NCI-H345 (cell line): ENCODE results near the gene CNTN1.

ENCODE experiments used
- DNase-seq: peaks from one replicate; lab custom pipeline; 2025; lab: John Stamatoyannopoulos, UW

The CNTN1 gene

DNA sequence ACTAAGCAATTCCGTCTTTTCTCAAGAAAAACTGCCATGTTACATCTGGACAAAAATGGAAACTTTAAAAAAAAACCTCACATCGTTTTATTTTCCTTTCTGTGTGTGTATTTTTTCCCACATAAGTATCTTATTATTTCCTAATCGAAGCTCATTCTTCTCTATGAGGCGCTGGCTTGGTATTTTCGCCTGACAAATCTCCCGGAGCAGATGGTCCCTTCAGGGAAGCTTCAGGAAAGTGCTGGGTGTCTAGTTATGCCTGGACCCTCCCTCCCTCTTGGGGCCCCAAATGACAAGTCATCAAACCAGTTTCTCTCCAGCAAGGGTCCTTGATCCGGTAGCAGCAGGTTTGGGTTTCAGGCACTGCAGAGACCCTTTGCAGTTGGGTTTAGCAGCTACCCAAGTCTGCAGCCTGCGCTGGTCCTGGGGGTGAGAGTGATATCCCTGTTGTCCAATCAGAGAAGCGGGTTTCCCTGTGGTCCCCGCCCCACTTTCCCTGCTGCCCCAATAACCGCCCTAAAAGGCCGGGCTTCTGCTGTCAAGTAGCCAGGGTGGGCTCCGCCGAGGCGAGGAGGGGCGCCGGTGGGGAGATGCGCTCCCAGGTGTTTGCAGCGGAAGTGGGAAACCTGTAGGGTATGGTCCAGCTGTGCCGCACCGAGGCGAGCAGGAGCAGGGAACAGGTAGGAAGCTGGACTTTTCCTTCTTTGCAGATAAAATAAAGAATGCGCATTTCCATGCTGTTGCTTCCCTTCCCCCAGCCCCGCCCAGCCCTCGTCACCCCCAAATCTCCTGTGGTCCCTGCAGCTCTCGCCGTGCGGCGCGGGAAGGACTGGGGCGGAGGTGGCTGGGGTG, at the start of gene CNTN1:
Gene CNTN1 (plus strand): TSS at position 527 of the 852 bp plus-strand sequence.
- peak; percentile 94 for DNase-seq

GRCh38 chr12:40643506-40643905, 48.7 kb upstream of the CNTN1 start:
- DNase-seq = no peak

DNA sequence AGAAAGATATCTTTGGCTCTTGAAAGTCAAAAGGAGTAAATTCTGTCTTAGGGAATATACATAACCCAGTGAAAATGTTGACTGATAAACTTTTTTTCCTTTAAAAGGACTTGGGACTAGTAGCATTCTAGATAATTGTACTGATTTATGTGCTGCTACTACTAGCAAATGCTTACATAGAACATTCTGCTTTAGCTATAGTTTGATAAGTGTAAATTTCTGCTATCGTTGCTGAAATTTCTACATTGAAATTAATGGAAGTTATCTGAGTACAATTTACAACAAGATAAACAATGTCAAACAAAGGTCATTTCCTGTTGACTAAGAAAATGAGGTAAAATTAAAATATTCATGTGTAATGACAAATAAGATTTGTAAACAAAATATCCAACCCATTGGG, 48.3 kb upstream of the CNTN1 start:
- DNase-seq = no peak

DNA sequence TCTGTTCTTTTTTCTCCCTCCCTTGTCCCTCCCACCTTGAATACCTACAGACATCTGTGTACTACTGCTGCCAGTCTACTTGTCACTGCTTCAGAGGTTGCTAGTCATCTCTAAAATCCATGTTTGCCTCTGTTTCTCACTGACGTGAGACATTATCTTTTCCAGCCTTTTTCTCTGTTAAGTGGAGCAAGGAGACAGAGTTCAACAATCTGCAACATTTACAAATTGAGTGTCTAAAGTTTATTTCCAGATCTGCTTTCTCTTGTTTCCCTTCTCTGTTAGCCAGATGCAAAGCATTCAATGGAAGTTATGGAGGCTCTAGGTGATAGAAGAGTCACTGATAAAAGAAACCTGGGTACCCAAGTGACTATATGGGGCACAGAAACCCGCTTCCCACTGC, 47.5 kb upstream of the CNTN1 start:
- DNase-seq = no peak

DNA sequence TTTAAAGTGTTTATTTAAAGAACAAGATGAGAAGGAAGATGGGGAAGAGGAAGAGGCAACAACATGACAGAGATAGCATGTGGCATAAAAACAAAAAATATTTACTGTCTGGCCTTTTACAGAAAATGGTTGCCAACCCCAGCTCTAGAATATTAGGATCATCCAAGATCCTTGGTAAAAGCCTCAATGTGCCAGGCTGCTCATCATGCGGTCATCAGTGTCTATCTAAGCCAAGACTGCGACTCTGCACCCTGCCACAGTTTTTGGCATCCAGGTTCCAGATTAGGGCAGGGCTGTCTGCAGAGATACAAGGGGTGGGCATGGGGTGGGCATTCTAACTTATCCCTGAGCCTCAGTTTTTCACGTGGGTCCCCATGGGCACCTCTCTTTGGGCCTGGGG, 46.9 kb upstream of the CNTN1 start:
- no peak for DNase-seq

DNA sequence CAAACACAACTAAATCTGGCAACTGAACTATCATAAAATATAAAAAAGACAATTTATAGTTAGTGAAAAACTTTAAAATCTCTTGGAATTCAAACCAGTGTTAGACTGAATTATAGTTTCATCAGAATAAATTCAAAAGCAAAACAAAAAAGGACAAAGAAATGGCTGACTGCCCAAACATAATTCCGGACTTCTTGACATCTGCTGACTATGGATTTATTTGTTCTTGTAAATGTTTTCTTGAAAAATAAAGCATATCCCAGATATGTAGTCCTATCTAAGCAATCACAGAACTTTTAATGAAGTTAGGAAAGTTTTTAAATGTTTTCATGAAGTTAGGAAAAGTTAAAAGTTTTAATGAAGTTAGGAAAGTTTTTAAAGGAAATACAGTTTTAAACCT, 45.8 kb upstream of the CNTN1 start:
- no peak for DNase-seq

DNA sequence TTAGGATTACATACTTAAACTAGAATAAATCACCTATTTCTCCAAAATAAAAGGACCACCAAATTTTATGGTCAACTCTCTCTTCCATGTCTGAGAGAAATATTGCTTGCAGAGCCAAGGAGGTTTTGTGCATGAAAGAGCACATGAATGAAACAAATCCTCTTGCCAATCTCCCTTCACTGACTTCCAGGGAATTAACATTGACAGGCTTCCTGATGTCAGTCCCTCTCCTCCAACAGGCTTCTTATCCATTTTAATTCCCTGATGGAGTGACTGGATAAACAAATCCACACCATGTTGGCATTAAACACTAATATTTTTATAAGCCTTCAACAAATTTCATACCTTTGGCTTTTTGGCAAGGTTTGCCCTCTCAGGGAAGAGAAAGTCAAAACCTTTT, 45.3 kb upstream of the CNTN1 start:
- DNase-seq = no peak

DNA sequence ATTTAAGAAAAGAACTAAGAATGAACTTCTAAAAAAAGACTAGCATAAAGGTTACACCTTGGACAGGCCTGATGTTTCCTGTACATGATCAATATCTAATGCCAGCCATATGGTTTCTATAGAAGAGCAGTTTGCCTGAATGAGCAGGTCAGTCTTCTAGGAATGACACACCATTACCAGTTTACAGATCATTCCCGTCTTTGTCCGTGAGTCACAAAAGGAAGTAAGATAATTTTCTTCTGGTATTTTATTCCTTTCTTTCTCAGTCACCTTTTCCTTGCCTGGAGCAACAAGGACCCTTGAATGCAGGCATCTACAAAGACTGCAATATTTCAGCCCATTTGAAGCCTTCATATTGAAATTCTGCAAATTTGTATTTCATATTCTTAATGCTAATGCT, 44.6 kb upstream of the CNTN1 start:
- no peak for DNase-seq

- DNase-seq = no peak
These were observed 43.7 kb upstream of the CNTN1 start for GRCh38 chr12:40648519-40648918.

- DNase-seq = no peak
These were observed 42.1 kb upstream of the CNTN1 start for GRCh38 chr12:40650038-40650704.

DNA sequence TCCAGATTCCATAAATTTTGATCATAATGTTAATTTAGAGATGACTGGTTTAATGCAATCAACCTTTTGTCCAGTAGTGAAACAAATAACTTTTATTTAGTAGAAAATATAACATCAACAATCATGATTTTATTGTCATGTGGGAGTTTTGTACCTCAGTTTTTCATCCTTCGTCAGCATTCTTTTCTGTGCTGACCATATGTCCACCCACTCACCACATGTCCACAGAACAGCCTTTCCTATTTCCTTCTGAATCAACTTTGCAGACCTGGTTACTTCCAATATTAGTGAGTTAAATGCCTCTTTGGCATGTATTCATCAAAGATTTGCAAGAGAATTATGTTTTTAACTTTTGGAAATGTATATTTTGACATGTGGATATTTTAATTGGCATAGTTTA, 36.8 kb upstream of the CNTN1 start:
- no peak for DNase-seq

DNA sequence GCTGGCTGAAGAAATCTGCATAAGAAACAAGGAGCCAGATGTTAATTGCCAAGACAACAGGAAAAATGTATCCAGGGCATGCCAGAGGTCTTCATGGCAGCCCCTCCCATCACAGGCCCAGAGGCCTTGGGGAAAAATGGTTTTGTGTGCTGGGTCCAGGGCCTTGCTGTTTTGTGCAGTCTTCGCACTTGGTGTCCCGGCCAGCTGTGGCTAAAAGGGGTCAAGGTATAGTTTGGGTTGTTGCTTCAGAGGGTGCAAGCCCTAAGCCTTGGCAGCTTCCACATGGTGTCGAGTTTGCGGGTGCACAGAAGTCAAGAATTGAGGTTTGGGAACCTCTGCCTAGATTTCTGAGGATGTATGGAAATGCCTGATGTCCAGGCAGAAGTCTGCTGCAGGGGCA, 29.9 kb upstream of the CNTN1 start:
- no peak for DNase-seq

GRCh38 chr12:40663781-40664180, 28.5 kb upstream of the CNTN1 start:
- DNase-seq = no peak

GRCh38 chr12:40668099-40668529, 24.1 kb upstream of the CNTN1 start:
- peak; percentile 10 for DNase-seq

- no peak for DNase-seq
These were observed 19.4 kb upstream of the CNTN1 start for GRCh38 chr12:40672741-40673271.

DNA sequence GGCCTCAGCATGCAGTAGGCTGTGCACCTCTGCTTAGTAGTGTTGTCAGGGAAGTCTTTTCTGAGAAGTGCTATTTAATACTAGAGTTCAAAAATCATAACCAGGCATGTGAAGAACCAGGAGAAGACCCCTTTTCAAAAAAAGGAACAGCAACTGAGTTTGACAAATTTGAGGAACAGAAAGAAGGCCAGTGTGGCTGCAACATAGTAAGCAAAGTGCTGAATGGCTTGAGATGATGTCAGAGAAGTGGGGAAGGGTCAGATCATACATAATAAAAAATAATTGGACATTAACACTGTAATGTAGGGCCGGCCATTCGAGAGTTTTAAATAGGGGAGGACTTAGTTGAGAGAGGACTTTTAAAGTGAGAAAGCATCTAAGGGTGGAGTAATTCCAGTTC, 11.1 kb upstream of the CNTN1 start:
- no peak for DNase-seq

DNA sequence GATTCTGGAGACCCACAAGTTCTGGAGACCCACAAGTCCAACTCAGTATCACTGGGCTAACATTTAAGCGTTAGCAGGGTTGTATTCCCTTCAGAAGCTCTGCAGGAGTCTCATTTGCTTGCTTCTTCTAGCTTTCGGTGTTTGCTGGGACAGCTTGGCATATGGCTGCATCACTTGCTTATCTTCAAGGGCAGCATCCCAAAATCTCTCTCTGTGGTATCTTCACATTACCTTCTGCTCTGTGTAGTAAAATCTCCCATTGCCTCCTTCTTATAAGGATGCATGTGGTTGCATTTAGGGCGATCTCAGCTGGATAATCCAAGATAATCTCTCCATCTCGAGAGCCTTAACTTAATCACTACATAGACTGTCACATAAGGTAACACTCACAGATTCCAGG, 7.3 kb upstream of the CNTN1 start:
- no peak for DNase-seq

GRCh38 chr12:40688085-40688725, 4.0 kb upstream of the CNTN1 start:
- no peak for DNase-seq

GRCh38 chr12:40689576-40689975, 2.7 kb upstream of the CNTN1 start:
- DNase-seq = no peak

DNA sequence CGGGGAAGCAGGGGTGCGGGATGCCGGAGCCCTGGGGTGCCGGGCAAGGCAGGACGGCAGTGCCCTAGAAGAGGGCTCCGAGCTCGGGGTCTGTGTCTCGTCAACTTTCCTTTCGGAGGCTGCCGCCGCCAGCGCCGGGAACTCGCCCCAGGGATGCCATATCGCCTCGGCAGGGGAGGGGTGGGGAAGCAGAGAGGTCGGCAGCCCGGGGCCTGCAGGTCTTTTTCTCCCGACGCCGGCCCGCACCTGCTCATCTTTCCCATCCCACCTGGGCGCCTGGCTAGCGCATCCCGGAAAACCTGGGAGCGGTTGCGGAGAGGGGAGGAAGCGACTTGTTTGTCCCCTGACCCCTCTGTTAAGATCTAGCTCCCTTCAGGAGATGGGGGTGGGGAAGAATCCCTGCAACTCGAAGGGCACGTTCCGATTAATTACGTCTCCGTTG, 547 bp downstream of the CNTN1 start:
- peak; percentile 69 for DNase-seq

DNA sequence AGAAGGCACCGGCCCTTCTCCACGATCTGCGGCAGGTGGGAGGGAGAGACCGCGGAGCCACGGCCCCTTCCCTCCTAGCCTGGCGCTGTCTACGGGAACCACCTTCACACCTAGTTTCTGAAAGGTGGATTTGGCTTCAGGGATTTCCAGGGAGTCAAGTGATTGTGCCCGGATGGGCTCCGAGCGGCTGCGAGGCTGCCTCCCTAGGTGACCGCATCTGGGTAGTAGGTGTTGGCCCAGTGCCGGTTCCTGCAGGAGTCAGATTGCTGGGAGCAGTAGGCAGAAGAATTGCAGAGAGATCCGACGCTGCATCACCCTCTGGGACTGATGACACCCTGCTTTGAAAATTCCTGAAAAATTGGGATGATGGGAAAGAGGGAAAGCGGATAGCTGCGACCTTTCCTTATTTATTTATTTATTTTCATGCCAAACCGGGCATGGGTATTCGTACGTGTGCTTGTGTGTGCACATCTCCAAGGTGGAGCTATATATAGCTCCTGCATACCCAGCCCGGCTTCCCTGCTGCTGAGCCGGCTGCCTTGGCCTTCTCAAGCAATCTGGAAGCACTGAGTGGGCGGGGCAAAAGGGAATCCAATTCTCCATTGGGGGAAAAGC, 1.1 kb downstream of the CNTN1 start:
- DNase-seq = peak; percentile 76

GRCh38 chr12:40697566-40698259, 5.5 kb downstream of the CNTN1 start:
- DNase-seq = peak; percentile 61
